LNCaP clone FGC (cell line): ENCODE results near the gene CCDC194.
A peak's percentile ranks its signal among the peaks of the same experiment; 100 is the strongest.

Experiments
- DNase-seq: peaks from one replicate; pipeline ENCODE4 v3.0.0-alpha.2; 2011; ENCODE audit warnings: low read depth
- H3K4me3 ChIP-seq: 2 replicates; pipeline ENCODE4 v1.5.1; 2011; ENCODE audit warnings: mild to moderate bottlenecking, low read depth, low read length, control low read depth
- CTCF ChIP-seq: IDR thresholded peaks from 2 replicates; pipeline ENCODE4 v1.5.1; 2012; ENCODE audit warnings: mild to moderate bottlenecking; ENCODE audit not compliant: control insufficient read depth, insufficient read depth; ENCODE audit errors: extremely low read depth

Gene CCDC194

GRCh38 chr19:17398902-17399527 is 5.0 kb upstream of the CCDC194 start:
- TF ChIP-seq CTCF: no peak
- no peak for DNase-seq
- H3K4me3 ChIP-seq: no peak overlapping the region

- H3K4me3 ChIP-seq: no peak overlapping the region
- TF ChIP-seq CTCF: peak; percentile 51
- peak; percentile 10 for DNase-seq
These were observed 957 bp upstream of the CCDC194 start for GRCh38 chr19:17394891-17395415.

GRCh38 chr19:17393002-17393401 is 994 bp downstream of the CCDC194 start:
- no peak for TF ChIP-seq CTCF
- peak; percentile 18 for DNase-seq
- H3K4me3 ChIP-seq: no peak overlapping the region

GRCh38 chr19:17391371-17392151 is 2.4 kb downstream of the CCDC194 start:
- no peak for DNase-seq
- H3K4me3 ChIP-seq: peak overlapping the region; percentile 44
- TF ChIP-seq CTCF: no peak

- peak; percentile 14 for DNase-seq
- peak; percentile 57 for TF ChIP-seq CTCF
- H3K4me3 ChIP-seq: peak overlapping the region; percentile 44
These were observed 3.2 kb downstream of the CCDC194 start for GRCh38 chr19:17390665-17391370.

- H3K4me3 ChIP-seq: no peak overlapping the region
- no peak for DNase-seq
- TF ChIP-seq CTCF: no peak
These were observed 3.9 kb downstream of the CCDC194 start for GRCh38 chr19:17389957-17390664.
